Measurements from ENCODE around the gene C4A.

C4A gene

DNA sequence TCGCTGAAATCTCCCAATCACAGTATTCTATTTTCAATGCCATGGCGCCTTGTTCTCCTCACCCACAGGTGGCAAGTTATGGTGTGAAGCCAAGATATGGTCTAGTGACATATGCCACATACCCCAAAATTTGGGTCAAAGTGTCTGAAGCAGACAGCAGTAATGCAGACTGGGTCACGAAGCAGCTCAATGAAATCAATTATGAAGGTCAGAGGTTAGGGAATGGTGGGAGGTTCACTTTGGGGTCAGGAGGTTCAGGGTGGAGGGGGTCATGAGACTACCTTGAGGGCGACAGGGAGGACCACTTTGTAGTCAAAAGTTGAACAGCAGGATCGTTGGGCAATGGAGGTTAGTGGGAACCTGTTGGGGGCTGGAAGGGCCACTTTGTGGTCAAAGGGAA, 33.6 kb upstream of the C4A start:
- H3K4me3 ChIP-seq (ENCODE audit: low read depth, low read length): no peak overlapping the region
- no peak for DNase-seq (ENCODE audit: low read depth, low spot score)
- POLR2A ChIA-PET: interaction anchor here (0.6 to 1.2 kb wide), 4 partner anchors 10 to 130 kb away, joined by 3 to 6 read pairs (median 4); partner anchors contain the start of genes EHMT2, NELFE and SKIC2
- TF ChIP-seq, protein P1, sequence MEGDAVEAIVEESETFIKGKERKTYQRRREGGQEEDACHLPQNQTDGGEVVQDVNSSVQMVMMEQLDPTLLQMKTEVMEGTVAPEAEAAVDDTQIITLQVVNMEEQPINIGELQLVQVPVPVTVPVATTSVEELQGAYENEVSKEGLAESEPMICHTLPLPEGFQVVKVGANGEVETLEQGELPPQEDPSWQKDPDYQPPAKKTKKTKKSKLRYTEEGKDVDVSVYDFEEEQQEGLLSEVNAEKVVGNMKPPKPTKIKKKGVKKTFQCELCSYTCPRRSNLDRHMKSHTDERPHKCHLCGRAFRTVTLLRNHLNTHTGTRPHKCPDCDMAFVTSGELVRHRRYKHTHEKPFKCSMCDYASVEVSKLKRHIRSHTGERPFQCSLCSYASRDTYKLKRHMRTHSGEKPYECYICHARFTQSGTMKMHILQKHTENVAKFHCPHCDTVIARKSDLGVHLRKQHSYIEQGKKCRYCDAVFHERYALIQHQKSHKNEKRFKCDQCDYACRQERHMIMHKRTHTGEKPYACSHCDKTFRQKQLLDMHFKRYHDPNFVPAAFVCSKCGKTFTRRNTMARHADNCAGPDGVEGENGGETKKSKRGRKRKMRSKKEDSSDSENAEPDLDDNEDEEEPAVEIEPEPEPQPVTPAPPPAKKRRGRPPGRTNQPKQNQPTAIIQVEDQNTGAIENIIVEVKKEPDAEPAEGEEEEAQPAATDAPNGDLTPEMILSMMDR (IDR thresholded peaks at IDR 0.05; ENCODE audit: insufficient read depth, low read length, missing control alignments): no peak
- CTCF ChIA-PET: interaction anchor here (0.8 to 7.4 kb wide), 3 partner anchors 8 to 68 kb away, joined by 3 to 94 read pairs (median 3); no protein-coding TSS in a partner anchor

DNA sequence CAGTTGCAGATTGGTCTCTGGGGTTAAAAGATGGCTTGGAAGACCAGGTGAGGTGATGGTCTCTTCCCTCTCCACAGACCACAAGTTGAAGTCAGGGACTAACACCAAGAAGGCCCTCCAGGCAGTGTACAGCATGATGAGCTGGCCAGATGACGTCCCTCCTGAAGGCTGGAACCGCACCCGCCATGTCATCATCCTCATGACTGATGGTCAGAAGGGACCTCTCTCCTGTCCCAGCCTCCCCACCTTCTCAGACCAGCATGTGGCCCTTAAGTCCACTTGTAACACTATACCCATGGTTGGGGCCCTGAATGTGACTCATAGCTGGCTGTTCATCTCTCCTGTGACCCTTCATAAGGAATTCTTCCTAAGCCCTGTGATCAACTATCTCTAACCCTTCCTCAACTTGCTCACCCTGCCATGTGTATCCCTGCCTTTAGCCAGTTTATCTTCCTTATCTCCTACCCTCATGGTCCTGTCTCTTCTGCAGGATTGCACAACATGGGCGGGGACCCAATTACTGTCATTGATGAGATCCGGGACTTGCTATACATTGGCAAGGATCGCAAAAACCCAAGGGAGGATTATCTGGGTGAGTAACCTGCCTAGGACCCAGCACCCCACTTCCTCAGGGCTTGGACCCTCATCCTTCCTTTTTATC, 33.0 kb upstream of the C4A start:
- ChIA-PET POLR2A (interaction anchor here (0.6 to 1.2 kb wide), 4 partner anchors 10 to 327 kb away, joined by 3 to 6 read pairs (median 4); partner anchors contain the start of genes EHMT2, NELFE and SKIC2), CTCF (interaction anchor here (7.4 kb wide), 1 partner anchor 8 kb away, joined by 94 read pairs; no protein-coding TSS in a partner anchor)
- DNase-seq (ENCODE audit: low read depth, low spot score): no peak
- no peak overlapping the region for H3K4me3 ChIP-seq (ENCODE audit: low read depth, low read length)
- TF ChIP-seq, protein P1 (IDR thresholded peaks at IDR 0.05; ENCODE audit: insufficient read depth, low read length, missing control alignments): no peak

DNA sequence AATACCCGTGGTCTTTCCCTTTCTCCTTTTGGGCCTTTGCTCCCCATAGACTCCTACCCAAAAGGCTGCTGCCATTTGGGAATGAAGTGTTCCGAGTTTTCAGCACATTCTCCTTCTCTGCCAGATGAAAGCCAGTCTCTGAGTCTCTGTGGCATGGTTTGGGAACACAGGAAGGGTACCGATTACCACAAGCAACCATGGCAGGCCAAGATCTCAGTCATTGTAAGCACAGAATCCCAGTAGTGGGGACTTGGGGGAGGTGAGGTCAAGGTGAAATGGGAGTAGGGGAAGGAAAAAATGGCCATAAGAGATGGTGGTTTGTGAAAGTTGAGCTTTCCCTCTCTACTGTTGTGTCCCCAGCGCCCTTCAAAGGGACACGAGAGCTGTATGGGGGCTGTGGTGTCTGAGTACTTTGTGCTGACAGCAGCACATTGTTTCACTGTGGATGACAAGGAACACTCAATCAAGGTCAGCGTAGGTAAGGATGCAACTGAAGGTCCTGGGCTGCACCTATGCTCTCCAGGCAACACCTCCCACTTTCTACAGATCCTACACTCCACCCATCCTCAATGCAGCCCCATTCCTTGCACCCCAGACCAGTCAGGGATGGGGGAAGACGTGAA, 31.8 kb upstream of the C4A start:
- TF ChIP-seq, protein P1 (IDR thresholded peaks at IDR 0.05; ENCODE audit: insufficient read depth, low read length, missing control alignments): no peak
- no peak for DNase-seq (ENCODE audit: low read depth, low spot score)
- no peak overlapping the region for H3K4me3 ChIP-seq (ENCODE audit: low read depth, low read length)
- ChIA-PET POLR2A (no interaction called here), CTCF (interaction anchor here (0.7 to 7.4 kb wide), 10 partner anchors 9 to 272 kb away, joined by 3 to 94 read pairs (median 24); partner anchors contain the start of genes LY6G5C, NELFE, SKIC2 and ZBTB12)

DNA sequence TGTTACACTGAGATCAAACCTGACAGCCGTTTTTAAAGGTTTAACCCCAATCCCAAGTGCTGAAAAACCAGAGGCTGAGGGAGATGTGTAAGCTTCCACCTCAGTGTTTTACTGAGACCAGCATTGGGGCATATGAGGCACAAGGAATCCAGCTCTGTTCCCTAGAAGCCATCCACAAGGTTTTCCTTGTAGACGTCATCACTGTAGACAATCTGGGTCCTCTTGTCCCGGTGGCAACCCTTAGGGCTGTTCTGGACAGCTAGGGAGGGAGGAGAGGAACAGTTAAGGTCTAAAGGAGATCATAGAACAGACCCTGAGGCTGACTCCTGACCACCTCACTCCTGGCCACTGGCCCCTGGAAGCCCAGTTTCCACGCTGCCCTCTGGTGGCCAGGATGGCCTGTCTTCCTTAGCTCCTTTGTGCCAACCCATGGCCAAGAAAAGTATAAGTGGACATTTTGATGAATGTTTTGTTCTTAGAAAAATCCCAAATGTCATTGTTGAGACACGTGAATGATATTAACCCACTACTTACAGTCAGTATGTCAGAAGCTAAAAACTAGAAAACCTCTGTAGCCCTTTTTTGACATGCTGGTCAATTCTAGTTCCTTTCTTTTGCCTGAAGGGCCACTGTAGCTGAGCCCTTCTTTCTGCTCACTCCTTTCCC, 29.6 kb upstream of the C4A start:
- ChIA-PET POLR2A (interaction anchor here (0.9 to 1.2 kb wide), 5 partner anchors 20 to 125 kb away, joined by 3 to 5 read pairs (median 3); partner anchors contain the start of genes DXO, HSPA1B and ZBTB12), CTCF (interaction anchor here (0.8 to 7.4 kb wide), 45 partner anchors 8 to 1032 kb away, joined by 3 to 94 read pairs (median 5); partner anchors contain the start of genes ATP6V1G2, C2, DXO and EHMT2)
- TF ChIP-seq, protein P1 (IDR thresholded peaks at IDR 0.05; ENCODE audit: insufficient read depth, low read length, missing control alignments): peak; percentile 86
- no peak for DNase-seq (ENCODE audit: low read depth, low spot score)
- H3K4me3 ChIP-seq (ENCODE audit: low read depth, low read length): no peak overlapping the region

DNA sequence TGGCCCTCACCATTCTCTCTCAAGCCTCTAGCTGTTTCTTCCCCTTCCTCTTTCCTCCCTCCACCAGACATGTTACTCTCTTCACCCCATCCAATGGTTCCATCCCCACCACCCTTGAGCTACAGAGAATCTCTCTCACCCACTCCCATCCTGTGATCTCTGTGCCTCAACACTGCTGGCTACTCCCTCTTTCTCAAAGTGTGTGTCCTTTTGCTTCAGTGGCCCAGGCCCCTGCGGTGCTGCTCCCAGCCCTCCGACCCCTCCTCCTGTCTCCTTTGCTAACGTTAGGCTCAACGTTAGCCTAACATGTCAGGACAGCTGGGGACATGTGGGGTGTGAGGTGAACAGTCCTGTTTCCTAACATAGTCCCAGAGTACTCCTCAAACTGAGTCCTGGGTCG, 29.0 kb upstream of the C4A start:
- no peak for DNase-seq (ENCODE audit: low read depth, low spot score)
- CTCF ChIA-PET: interaction anchor here (0.8 to 7.4 kb wide), 40 partner anchors 9 to 1031 kb away, joined by 3 to 94 read pairs (median 6); partner anchors contain the start of genes ATP6V1G2, C2, DXO and EHMT2
- no peak overlapping the region for H3K4me3 ChIP-seq (ENCODE audit: low read depth, low read length)
- TF ChIP-seq, protein P1 (IDR thresholded peaks at IDR 0.05; ENCODE audit: insufficient read depth, low read length, missing control alignments): no peak
- POLR2A ChIA-PET: interaction anchor here (0.9 to 1.2 kb wide), 4 partner anchors 19 to 126 kb away, joined by 3 to 5 read pairs (median 4); partner anchors contain the start of genes DXO, HSPA1B and ZBTB12

All from AG04449 (cell line).